ENCODE results near the gene PAPSS1. TPM values are rescaled to one million over a fixed set of nuclear protein-coding genes. Genes with fewer than 3 reads are reported as not detected.

The PAPSS1 gene
- total and polyA plus RNA-seq, 4 experiments from 2014 or later = 23.0 to 38.6 (median 28.7) TPM

- CTCF ChIA-PET (ENCODE audit: partially characterized antibody) = no interaction called here
- no peaks in the 10 kb centered on the region for H3K36me3 Mint-ChIP-seq
- no peaks in the 10 kb centered on the region for H3K36me3 ChIP-seq (ENCODE audit: insufficient read depth, low read length)
- no peaks in the 10 kb centered on the region for H3K4me1 Mint-ChIP-seq
- H3K4me3 Mint-ChIP-seq = no peak overlapping the region
- no peak overlapping the region for H3K27ac ChIP-seq (ENCODE audit: low read depth, low read length)
- H3K27me3 Mint-ChIP-seq = peaks cover 0 to 1% of the 10 kb centered on the region in 2 donors
- POLR2A ChIA-PET (ENCODE audit: partially characterized antibody) = no interaction called here
- peaks cover 0 to 3% (median 0%) of the 10 kb centered on the region in 8 donors for H3K9me3 Mint-ChIP-seq
- DNase-seq = no peak
- intact Hi-C loops (cut with micrococcal nuclease) = no loop called here
- no peak overlapping the region for H3K4me3 ChIP-seq (ENCODE audit: low read length in 2 of 2)
- H3K27ac Mint-ChIP-seq = no peak overlapping the region
- H3K9me3 ChIP-seq (ENCODE audit: control insufficient read depth in 1 of 2, low read length in 2 of 2) = no peaks in the 10 kb centered on the region
- no peaks in the 10 kb centered on the region for H3K27me3 ChIP-seq (ENCODE audit: insufficient read depth, low read length)
- H3K4me1 ChIP-seq (ENCODE audit: insufficient read depth, low read length) = no peaks in the 10 kb centered on the region
These were observed 120.2 kb downstream of the PAPSS1 start for GRCh38 chr4:107599841-107600240.

GRCh38 chr4:107593230-107593629, 126.8 kb downstream of the PAPSS1 start:
- no peak overlapping the region for H3K27ac Mint-ChIP-seq
- no peak overlapping the region for H3K4me3 Mint-ChIP-seq
- Histone ChIP-seq H3K36me3 (ENCODE audit: insufficient read depth, low read length) (no peaks in the 10 kb centered on the region), H3K27ac (ENCODE audit: low read depth, low read length) (no peak overlapping the region), H3K9me3 (ENCODE audit: control insufficient read depth in 1 of 2, low read length in 2 of 2) (no peaks in the 10 kb centered on the region), H3K4me1 (ENCODE audit: insufficient read depth, low read length) (no peaks in the 10 kb centered on the region), H3K4me3 (ENCODE audit: low read length in 2 of 2) (no peak overlapping the region), H3K27me3 (ENCODE audit: insufficient read depth, low read length) (no peaks in the 10 kb centered on the region)
- H3K36me3 Mint-ChIP-seq = no peaks in the 10 kb centered on the region
- intact Hi-C loops (cut with micrococcal nuclease) = no loop called here
- POLR2A ChIA-PET (ENCODE audit: partially characterized antibody) = no interaction called here
- CTCF ChIA-PET (ENCODE audit: partially characterized antibody) = no interaction called here
- peaks cover 0 to 32% (median 12%) of the 10 kb centered on the region in 8 donors for H3K9me3 Mint-ChIP-seq
- H3K27me3 Mint-ChIP-seq = peaks cover 1 to 4% of the 10 kb centered on the region in 2 donors
- H3K4me1 Mint-ChIP-seq = no peaks in the 10 kb centered on the region
- no peak for DNase-seq

GRCh38 chr4:107592519-107592918, 127.5 kb downstream of the PAPSS1 start:
- intact Hi-C loops (cut with micrococcal nuclease) = no loop called here
- H3K4me3 Mint-ChIP-seq = no peak overlapping the region
- no peak overlapping the region for H3K27ac Mint-ChIP-seq
- H3K9me3 Mint-ChIP-seq = peaks cover 0 to 38% (median 14%) of the 10 kb centered on the region in 8 donors
- H3K4me1 Mint-ChIP-seq = no peaks in the 10 kb centered on the region
- CTCF ChIA-PET (ENCODE audit: partially characterized antibody) = no interaction called here
- Histone ChIP-seq H3K9me3 (ENCODE audit: control insufficient read depth in 1 of 2, low read length in 2 of 2) (no peaks in the 10 kb centered on the region), H3K4me1 (ENCODE audit: insufficient read depth, low read length) (no peaks in the 10 kb centered on the region), H3K27ac (ENCODE audit: low read depth, low read length) (no peak overlapping the region), H3K27me3 (ENCODE audit: insufficient read depth, low read length) (no peaks in the 10 kb centered on the region), H3K4me3 (ENCODE audit: low read length in 2 of 2) (no peak overlapping the region), H3K36me3 (ENCODE audit: insufficient read depth, low read length) (no peaks in the 10 kb centered on the region)
- POLR2A ChIA-PET (ENCODE audit: partially characterized antibody) = no interaction called here
- H3K36me3 Mint-ChIP-seq = no peaks in the 10 kb centered on the region
- DNase-seq = no peak
- H3K27me3 Mint-ChIP-seq = peaks cover 1 to 4% of the 10 kb centered on the region in 2 donors

GRCh38 chr4:107589269-107589668, 130.8 kb downstream of the PAPSS1 start:
- Mint-ChIP-seq H3K9me3 (peaks cover 0 to 50% (median 14%) of the 10 kb centered on the region in 8 donors), H3K27me3 (peaks cover 0 to 4% of the 10 kb centered on the region in 2 donors), H3K27ac (no peak overlapping the region), H3K36me3 (no peaks in the 10 kb centered on the region), H3K4me1 (no peaks in the 10 kb centered on the region), H3K4me3 (no peak overlapping the region)
- H3K27me3 ChIP-seq (ENCODE audit: insufficient read depth, low read length) = no peaks in the 10 kb centered on the region
- no peaks in the 10 kb centered on the region for H3K4me1 ChIP-seq (ENCODE audit: insufficient read depth, low read length)
- no peak overlapping the region for H3K4me3 ChIP-seq (ENCODE audit: low read length in 2 of 2)
- no peaks in the 10 kb centered on the region for H3K36me3 ChIP-seq (ENCODE audit: insufficient read depth, low read length)
- POLR2A ChIA-PET (ENCODE audit: partially characterized antibody) = no interaction called here
- no peak overlapping the region for H3K27ac ChIP-seq (ENCODE audit: low read depth, low read length)
- no peak for DNase-seq
- CTCF ChIA-PET (ENCODE audit: partially characterized antibody) = no interaction called here
- intact Hi-C loops (cut with micrococcal nuclease) = no loop called here
- H3K9me3 ChIP-seq (ENCODE audit: control insufficient read depth in 1 of 2, low read length in 2 of 2) = no peaks in the 10 kb centered on the region

- intact Hi-C loops (cut with micrococcal nuclease) = no loop called here
- DNase-seq = no peak
- H3K36me3 Mint-ChIP-seq = no peaks in the 10 kb centered on the region
- Histone ChIP-seq H3K4me3 (ENCODE audit: low read length in 2 of 2) (no peak overlapping the region), H3K27ac (ENCODE audit: low read depth, low read length) (no peak overlapping the region), H3K4me1 (ENCODE audit: insufficient read depth, low read length) (no peaks in the 10 kb centered on the region), H3K36me3 (ENCODE audit: insufficient read depth, low read length) (no peaks in the 10 kb centered on the region), H3K9me3 (ENCODE audit: control insufficient read depth in 1 of 2, low read length in 2 of 2) (no peaks in the 10 kb centered on the region), H3K27me3 (ENCODE audit: insufficient read depth, low read length) (no peaks in the 10 kb centered on the region)
- ChIA-PET CTCF (ENCODE audit: partially characterized antibody) (no interaction called here), POLR2A (ENCODE audit: partially characterized antibody) (no interaction called here)
- H3K27ac Mint-ChIP-seq = no peak overlapping the region
- H3K27me3 Mint-ChIP-seq = no peaks in the 10 kb centered on the region
- H3K9me3 Mint-ChIP-seq = peaks cover 0 to 57% (median 13%) of the 10 kb centered on the region in 8 donors
- no peak overlapping the region for H3K4me3 Mint-ChIP-seq
- no peaks in the 10 kb centered on the region for H3K4me1 Mint-ChIP-seq
These were observed 133.7 kb downstream of the PAPSS1 start for GRCh38 chr4:107586371-107586770.

- Mint-ChIP-seq H3K9me3 (peaks cover 0 to 9% (median 2%) of the 10 kb centered on the region in 8 donors), H3K4me1 (no peaks in the 10 kb centered on the region), H3K4me3 (no peak overlapping the region), H3K27me3 (peaks cover 5 to 6% of the 10 kb centered on the region in 2 donors), H3K27ac (no peak overlapping the region), H3K36me3 (no peaks in the 10 kb centered on the region)
- DNase-seq = no peak
- POLR2A ChIA-PET (ENCODE audit: partially characterized antibody) = no interaction called here
- CTCF ChIA-PET (ENCODE audit: partially characterized antibody) = no interaction called here
- Histone ChIP-seq H3K4me3 (ENCODE audit: low read length in 2 of 2) (no peak overlapping the region), H3K9me3 (ENCODE audit: control insufficient read depth in 1 of 2, low read length in 2 of 2) (no peaks in the 10 kb centered on the region), H3K36me3 (ENCODE audit: insufficient read depth, low read length) (no peaks in the 10 kb centered on the region), H3K27ac (ENCODE audit: low read depth, low read length) (no peak overlapping the region), H3K27me3 (ENCODE audit: insufficient read depth, low read length) (no peaks in the 10 kb centered on the region), H3K4me1 (ENCODE audit: insufficient read depth, low read length) (no peaks in the 10 kb centered on the region)
- intact Hi-C loops (cut with micrococcal nuclease) = no loop called here
These were observed 140.9 kb downstream of the PAPSS1 start for GRCh38 chr4:107579099-107579498.

- intact Hi-C loops (cut with micrococcal nuclease) = no loop called here
- POLR2A ChIA-PET (ENCODE audit: partially characterized antibody) = no interaction called here
- Histone ChIP-seq H3K4me1 (ENCODE audit: insufficient read depth, low read length) (no peaks in the 10 kb centered on the region), H3K27ac (ENCODE audit: low read depth, low read length) (no peak overlapping the region), H3K4me3 (ENCODE audit: low read length in 2 of 2) (no peak overlapping the region), H3K27me3 (ENCODE audit: insufficient read depth, low read length) (no peaks in the 10 kb centered on the region), H3K9me3 (ENCODE audit: control insufficient read depth in 1 of 2, low read length in 2 of 2) (no peaks in the 10 kb centered on the region), H3K36me3 (ENCODE audit: insufficient read depth, low read length) (no peaks in the 10 kb centered on the region)
- CTCF ChIA-PET (ENCODE audit: partially characterized antibody) = no interaction called here
- Mint-ChIP-seq H3K36me3 (no peaks in the 10 kb centered on the region), H3K27me3 (peaks cover 5 to 6% of the 10 kb centered on the region in 2 donors), H3K27ac (no peak overlapping the region), H3K4me1 (no peaks in the 10 kb centered on the region), H3K4me3 (no peak overlapping the region), H3K9me3 (peaks cover 0 to 7% (median 2%) of the 10 kb centered on the region in 8 donors)
- no peak for DNase-seq
These were observed 141.7 kb downstream of the PAPSS1 start for GRCh38 chr4:107578321-107578720.

- H3K9me3 ChIP-seq (ENCODE audit: control insufficient read depth in 1 of 2, low read length in 2 of 2) = no peaks in the 10 kb centered on the region
- H3K4me3 ChIP-seq (ENCODE audit: low read length in 2 of 2) = no peak overlapping the region
- Mint-ChIP-seq H3K36me3 (no peaks in the 10 kb centered on the region), H3K4me3 (no peak overlapping the region), H3K9me3 (peaks cover 0 to 7% (median 2%) of the 10 kb centered on the region in 8 donors), H3K27ac (no peak overlapping the region), H3K4me1 (no peaks in the 10 kb centered on the region), H3K27me3 (peaks cover 5 to 6% of the 10 kb centered on the region in 2 donors)
- intact Hi-C loops (cut with micrococcal nuclease) = no loop called here
- H3K27ac ChIP-seq (ENCODE audit: low read depth, low read length) = no peak overlapping the region
- ChIA-PET POLR2A (ENCODE audit: partially characterized antibody) (no interaction called here), CTCF (ENCODE audit: partially characterized antibody) (no interaction called here)
- DNase-seq = no peak
- H3K4me1 ChIP-seq (ENCODE audit: insufficient read depth, low read length) = no peaks in the 10 kb centered on the region
- no peaks in the 10 kb centered on the region for H3K36me3 ChIP-seq (ENCODE audit: insufficient read depth, low read length)
- H3K27me3 ChIP-seq (ENCODE audit: insufficient read depth, low read length) = no peaks in the 10 kb centered on the region
These were observed 142.3 kb downstream of the PAPSS1 start for GRCh38 chr4:107577743-107578142.

Data from CD4-positive, alpha-beta memory T cell (primary cell).